RKO (cell line): ENCODE results near the gene TRIM52.
"Not testable (repeated sequence)": the region's sequence is repeated elsewhere in the genome, so short reads cannot be mapped to it uniquely, and the experiment has no call there.

Experiments used
- DNase-seq: peaks from one replicate; pipeline ENCODE4 v3.0.0-alpha.2; 2016; ENCODE audit warnings: low spot score

TRIM52 gene

GRCh38 chr5:181260720-181261319, at the start of gene TRIM52:
TSS of gene TRIM52 (minus strand) at chr5:181261143. CDS start at chr5:181260813, 330 bp downstream.
- DNase-seq: peak; percentile 94

GRCh38 chr5:181287331-181287730, 26.4 kb upstream of the TRIM52 start:
- not testable (repeated sequence) for DNase-seq

- not testable (repeated sequence) for DNase-seq
Observed at GRCh38 chr5:181285962-181286705, 25.2 kb upstream of the TRIM52 start.

- not testable (repeated sequence) for DNase-seq
Observed at GRCh38 chr5:181283841-181284755, 23.2 kb upstream of the TRIM52 start.

DNA sequence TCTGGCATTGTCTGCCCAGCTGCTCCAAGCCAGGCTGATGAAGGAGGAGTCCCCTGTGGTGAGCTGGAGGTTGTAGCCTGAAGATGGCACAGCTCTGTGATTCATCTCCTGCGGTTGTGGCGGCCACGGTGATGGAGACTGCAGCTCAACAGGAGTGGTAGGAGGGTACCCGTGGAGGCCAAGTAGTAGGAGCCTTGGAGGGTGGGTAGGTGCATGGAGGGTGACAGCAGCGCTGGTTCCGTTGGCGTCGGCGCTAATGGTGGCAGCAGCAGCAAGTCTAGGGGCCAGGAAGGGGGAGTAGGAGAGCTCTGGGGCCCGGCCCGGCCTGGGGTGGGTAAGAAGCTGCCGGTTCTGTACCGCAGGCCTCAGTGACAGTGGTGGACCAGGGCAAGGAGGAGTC, 22.4 kb upstream of the TRIM52 start:
- DNase-seq: no peak

DNA sequence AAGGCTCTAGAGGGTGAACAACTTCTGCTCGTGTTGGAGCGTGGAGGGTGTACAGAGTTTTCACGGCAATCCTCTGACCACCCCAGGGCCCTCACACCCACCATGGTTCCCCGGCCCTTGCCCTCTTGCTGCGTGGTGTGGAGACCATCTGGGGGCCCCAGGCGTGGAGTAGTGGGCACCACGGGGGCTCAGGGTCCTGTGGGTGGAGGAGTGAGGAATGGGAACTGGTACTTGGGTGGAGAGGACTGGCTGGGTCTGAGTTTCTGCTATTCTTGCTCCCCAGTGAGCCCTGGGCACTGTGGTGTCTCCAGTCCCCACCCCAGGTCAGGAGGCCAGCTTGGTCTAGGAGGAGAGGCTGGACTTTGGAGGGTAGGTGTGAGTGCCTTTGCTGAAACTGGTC, 21.9 kb upstream of the TRIM52 start:
- no peak for DNase-seq

DNA sequence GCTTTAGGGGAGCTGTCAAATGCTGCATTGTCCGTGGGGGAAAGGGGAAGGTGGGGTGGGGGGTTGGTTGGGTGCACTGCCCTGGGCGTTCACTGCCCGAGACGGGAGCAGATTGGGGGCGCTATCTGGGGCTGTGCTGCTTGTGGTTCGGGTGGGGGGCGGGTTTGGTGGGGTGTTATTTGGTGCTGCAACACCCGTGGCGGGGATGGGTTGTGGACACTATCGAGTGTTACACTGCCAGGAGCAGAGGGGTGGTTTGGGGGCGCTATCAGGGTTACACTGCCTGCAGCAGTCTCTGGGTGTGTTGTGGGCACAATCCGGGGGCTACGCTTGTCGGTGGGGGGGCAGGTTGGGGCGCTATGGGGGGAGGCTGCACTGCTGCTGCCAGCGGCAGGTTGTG, 21.5 kb upstream of the TRIM52 start:
- not testable (repeated sequence) for DNase-seq

DNA sequence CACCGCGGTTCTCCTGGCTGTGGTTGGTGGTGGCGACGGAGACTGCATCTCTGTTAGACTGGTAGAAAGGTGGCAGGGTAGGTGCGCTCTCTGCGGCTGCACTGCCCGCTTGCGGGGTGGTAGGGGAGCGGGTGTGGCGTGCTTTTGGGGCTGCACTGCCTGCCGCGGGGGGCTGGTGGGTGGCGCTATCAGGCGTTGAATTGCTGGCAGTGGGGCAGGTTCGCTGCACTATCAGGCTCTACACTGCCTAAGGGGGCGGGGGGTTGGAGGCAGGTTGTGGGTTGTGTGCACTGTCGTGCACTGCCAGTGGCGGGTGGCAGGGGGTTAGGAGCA, 21.0 kb upstream of the TRIM52 start:
- DNase-seq: no peak

- no peak for DNase-seq
Observed at GRCh38 chr5:181281077-181281983, 20.4 kb upstream of the TRIM52 start.

- no peak for DNase-seq
Observed at GRCh38 chr5:181280251-181280762, 19.4 kb upstream of the TRIM52 start.

DNA sequence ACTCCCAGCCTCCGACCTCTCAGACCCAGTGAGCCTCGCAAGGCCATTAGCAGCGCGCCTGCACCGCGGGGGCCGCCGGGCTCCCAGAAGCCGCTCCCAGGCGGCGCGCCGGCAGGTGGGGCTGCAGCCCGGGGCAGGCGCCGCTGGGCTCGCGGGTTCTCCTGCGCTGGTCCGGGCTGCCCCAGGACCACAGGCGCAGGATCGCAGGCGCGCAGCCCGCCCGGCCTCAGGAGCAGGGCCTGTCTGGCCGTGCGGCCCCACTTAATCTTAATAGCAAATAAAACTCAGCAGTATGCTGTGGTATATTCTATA, 12.4 kb upstream of the TRIM52 start:
- not testable (repeated sequence) for DNase-seq

- DNase-seq: no peak
Observed at GRCh38 chr5:181271081-181271480, 10.1 kb upstream of the TRIM52 start.

GRCh38 chr5:181267907-181268306, 7.0 kb upstream of the TRIM52 start:
- not testable (repeated sequence) for DNase-seq

- not testable (repeated sequence) for DNase-seq
Observed at GRCh38 chr5:181267291-181267904, 6.5 kb upstream of the TRIM52 start.

DNA sequence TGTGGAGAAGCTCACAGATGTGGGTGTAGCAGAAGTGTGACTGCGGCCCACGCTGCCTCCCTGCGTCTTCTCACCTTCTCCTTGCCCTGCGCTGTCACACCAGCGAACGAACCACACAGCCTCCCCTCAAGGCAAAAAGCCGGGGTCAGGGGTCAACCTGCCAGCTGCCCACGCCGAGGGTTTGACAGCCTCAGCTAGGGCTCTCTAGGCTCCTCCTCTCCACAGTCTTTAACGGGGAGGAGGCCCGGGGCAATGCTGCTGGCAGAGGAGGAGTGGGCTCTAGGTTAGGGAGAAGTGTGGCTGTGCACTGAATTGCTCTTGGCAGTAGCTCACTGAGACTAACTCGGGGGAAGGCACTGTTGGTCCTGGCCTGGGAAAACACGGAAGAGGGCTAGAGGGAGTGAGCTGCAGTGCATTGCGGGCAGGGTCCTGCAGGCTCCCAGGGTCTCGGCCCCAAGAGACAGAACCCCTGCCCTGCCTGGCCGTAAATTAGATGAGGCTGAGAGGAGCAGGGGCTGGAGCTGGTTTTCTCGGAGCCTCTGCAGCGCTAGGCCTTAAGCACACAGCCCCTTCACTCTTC, 4.2 kb upstream of the TRIM52 start:
- no peak for DNase-seq

GRCh38 chr5:181263633-181264032, 2.7 kb upstream of the TRIM52 start:
- DNase-seq: no peak

DNA sequence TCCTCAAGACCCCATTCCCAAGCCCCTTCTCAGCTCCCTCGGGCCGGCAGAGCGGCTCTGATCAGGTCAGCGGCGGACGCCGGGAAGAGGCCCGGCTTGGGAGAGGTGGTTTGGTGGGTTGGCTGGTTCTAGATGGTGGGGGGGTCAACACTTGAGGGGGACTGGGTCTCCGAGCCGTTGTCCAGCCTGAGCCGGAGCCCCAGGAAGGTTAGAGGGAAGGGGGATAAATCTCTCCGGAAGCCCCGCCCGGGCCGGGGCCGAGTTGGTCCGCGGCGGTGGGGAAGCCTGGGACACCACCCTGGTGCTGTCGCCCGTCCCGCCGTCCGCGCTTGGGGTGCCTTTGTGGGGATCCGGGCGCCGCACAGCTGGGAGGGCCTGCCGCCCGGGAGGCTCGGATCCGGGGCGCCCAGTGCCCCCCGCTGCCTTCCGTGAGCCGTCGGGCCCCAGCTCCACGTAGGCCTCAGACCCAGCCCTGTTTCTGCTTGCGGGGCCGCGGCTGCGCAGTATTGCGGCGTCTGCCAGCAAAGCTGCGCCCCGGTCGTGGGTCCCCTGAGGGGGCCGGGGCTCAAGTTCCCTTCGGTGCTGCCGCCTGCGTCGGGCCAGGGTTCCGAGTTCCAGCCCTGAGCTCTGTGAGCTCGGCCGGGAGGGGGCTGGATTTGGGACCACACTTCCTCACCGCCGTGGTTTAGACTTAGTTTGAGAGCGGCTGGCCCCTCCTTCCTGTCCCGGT, 542 bp upstream of the TRIM52 start:
- DNase-seq: peak; percentile 70

GRCh38 chr5:181259974-181260719, 796 bp downstream of the TRIM52 start:
- DNase-seq: no peak

- DNase-seq: no peak
Observed at GRCh38 chr5:181259283-181259682, 1.7 kb downstream of the TRIM52 start.
